Upper lobe of left lung (tissue), 4 donors: Measurements from ENCODE around the gene NBEAL2.

Experiments
- CTCF ChIP-seq, 6 experiments: fragments of 450-650 bp in 4 of 6; fragments of 200-600 bp in 2 of 6; sonication (generic) in 2 of 6; IDR thresholded peaks; one replicate each; pipeline ENCODE4 v1.5.1; 2016 to 2019; ENCODE audit warnings: antibody characterized with exemption in 6 of 6
- POLR2A ChIP-seq, 4 donors: fragments of 450-650 bp; IDR thresholded peaks; one replicate each; pipeline ENCODE4 v1.5.1; 2016 to 2017; ENCODE audit warnings: antibody characterized with exemption in 4 of 4, mild to moderate bottlenecking in 2 of 4

GRCh38 chr3:46986782-46987310 is 7.4 kb downstream of the NBEAL2 start:
- no peak for TF ChIP-seq POLR2A (IDR thresholded peaks at IDR 0.05)
- TF ChIP-seq CTCF (IDR thresholded peaks at IDR 0.05), result no peak
